Esophagus squamous epithelium (tissue), 4 donors: ENCODE measurements around the gene DNAJC12.

Experiments
- CTCF ChIP-seq, 6 experiments: fragments of 450-650 bp in 4 of 6; fragments of 200-600 bp in 2 of 6; sonication (generic) in 2 of 6; IDR thresholded peaks; one replicate each; pipeline ENCODE4 v1.5.1; 2016 to 2019; ENCODE audit warnings: antibody characterized with exemption in 6 of 6, mild to moderate bottlenecking in 4 of 6, moderate library complexity in 4 of 6
- POLR2A ChIP-seq, 4 donors: fragments of 450-650 bp; IDR thresholded peaks; one replicate each; pipeline ENCODE4 v1.6.1; 2017; ENCODE audit warnings: antibody characterized with exemption in 4 of 4, mild to moderate bottlenecking in 4 of 4, moderate library complexity in 3 of 4

- no peak for TF ChIP-seq CTCF (IDR thresholded peaks at IDR 0.05)
- TF ChIP-seq POLR2A (IDR thresholded peaks at IDR 0.05), result no peak
Measured at GRCh38 chr10:67789769-67790168, 48.2 kb downstream of the DNAJC12 start.
